Measurements from ENCODE around the gene AHCYL2.
A peak's percentile ranks its signal among the peaks of the same experiment; 100 is the strongest.

Gene AHCYL2

GRCh38 chr7:129433847-129434674 is 209.2 kb downstream of the AHCYL2 start, which contains the start of gene STRIP2:
TSS of gene STRIP2 (plus strand) at chr7:129434432. CDS start at chr7:129434473, 41 bp downstream.
- H3K4me3 ChIP-seq (replicated peaks; ENCODE audit: insufficient read depth, low read length) = peak within 1 kb of the TSS; percentile 82
- H3K27ac ChIP-seq (replicated peaks) = no peak within 1 kb of the TSS
- H3K27me3 ChIP-seq (ENCODE audit: insufficient read depth, poor library complexity, severe bottlenecking) = peaks cover 9% of the 10 kb centered on the region
- peak; percentile 54 to 85 for DNase-seq (ENCODE audit: low read depth in 1 of 2, low spot score in 1 of 2)
- no peak for TF ChIP-seq SPI1 (IDR thresholded peaks at IDR 0.05; ENCODE audit: borderline replicate concordance, low read depth)
- no peak for TF ChIP-seq CTCF (IDR thresholded peaks at IDR 0.05; ENCODE audit: insufficient read depth, low read length)
- TF ChIP-seq POLR2AphosphoS5 (IDR thresholded peaks at IDR 0.05; ENCODE audit: low read depth) = no peak
- no peak for TF ChIP-seq REST (IDR thresholded peaks at IDR 0.05; ENCODE audit: insufficient replicate concordance, low read depth)
- no peak for TF ChIP-seq GABPA (IDR thresholded peaks at IDR 0.05; ENCODE audit: low read depth)

DNA sequence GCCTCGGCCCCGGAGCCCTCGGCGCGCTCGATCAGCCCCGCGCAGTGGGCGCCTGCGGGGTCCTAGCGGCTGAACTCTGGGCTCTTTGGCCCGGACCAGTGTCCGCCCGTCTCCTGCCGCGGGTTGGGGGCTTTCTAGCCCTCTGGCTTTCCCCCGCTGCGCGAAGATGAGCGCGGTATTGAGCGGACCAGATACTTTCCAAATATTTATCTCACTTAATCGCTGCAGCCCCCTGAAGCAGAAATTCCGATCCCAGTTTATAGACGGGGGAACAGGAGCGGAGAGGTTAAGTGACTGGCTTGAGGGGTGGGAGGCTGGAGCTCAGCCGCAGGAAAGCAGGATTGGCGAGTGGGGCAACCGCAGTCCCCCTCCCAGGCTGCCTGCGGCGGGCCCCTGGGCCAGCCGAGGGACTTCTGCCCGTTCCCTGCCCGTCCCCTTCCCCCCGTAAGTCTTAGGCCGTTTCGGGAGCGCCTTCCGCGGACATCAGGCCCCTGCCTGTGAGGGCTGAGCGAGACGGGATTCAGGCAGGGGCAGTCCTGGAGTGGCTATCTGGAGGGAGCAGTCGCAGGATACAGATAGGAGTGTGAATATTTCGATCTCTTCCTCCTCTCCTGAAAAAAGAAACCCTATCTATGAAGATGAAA is 210.0 kb downstream of the AHCYL2 start:
- DNase-seq (ENCODE audit: low read depth in 1 of 2, low spot score in 1 of 2) = no peak
- TF ChIP-seq REST (IDR thresholded peaks at IDR 0.05; ENCODE audit: insufficient replicate concordance, low read depth) (no peak), GABPA (IDR thresholded peaks at IDR 0.05; ENCODE audit: low read depth) (no peak), CTCF (IDR thresholded peaks at IDR 0.05; ENCODE audit: insufficient read depth, low read length) (no peak), SPI1 (IDR thresholded peaks at IDR 0.05; ENCODE audit: borderline replicate concordance, low read depth) (no peak), POLR2AphosphoS5 (IDR thresholded peaks at IDR 0.05; ENCODE audit: low read depth) (no peak)
- H3K4me3 ChIP-seq (replicated peaks; ENCODE audit: insufficient read depth, low read length) = peak overlapping the region; percentile 82
- no peak overlapping the region for H3K27ac ChIP-seq (replicated peaks)
- H3K27me3 ChIP-seq (ENCODE audit: insufficient read depth, poor library complexity, severe bottlenecking) = peaks cover 9% of the 10 kb centered on the region

- Histone ChIP-seq H3K27me3 (ENCODE audit: insufficient read depth, poor library complexity, severe bottlenecking) (peaks cover 9% of the 10 kb centered on the region), H3K27ac (replicated peaks) (no peak overlapping the region), H3K4me3 (replicated peaks; ENCODE audit: insufficient read depth, low read length) (no peak overlapping the region)
- TF ChIP-seq GABPA (IDR thresholded peaks at IDR 0.05; ENCODE audit: low read depth) = no peak
- no peak for TF ChIP-seq REST (IDR thresholded peaks at IDR 0.05; ENCODE audit: insufficient replicate concordance, low read depth)
- TF ChIP-seq POLR2AphosphoS5 (IDR thresholded peaks at IDR 0.05; ENCODE audit: low read depth) = no peak
- TF ChIP-seq CTCF (IDR thresholded peaks at IDR 0.05; ENCODE audit: insufficient read depth, low read length) = no peak
- TF ChIP-seq SPI1 (IDR thresholded peaks at IDR 0.05; ENCODE audit: borderline replicate concordance, low read depth) = no peak
- no peak for DNase-seq (ENCODE audit: low read depth in 1 of 2, low spot score in 1 of 2)
Observed at GRCh38 chr7:129435414-129435829, 210.6 kb downstream of the AHCYL2 start.
